GM19397 (cell line): ENCODE data around the gene NKAIN2.
"Not testable (repeated sequence)": the region's sequence is repeated elsewhere in the genome, so short reads cannot be mapped to it uniquely, and the experiment has no call there.

ENCODE experiments used
- ATAC-seq: cut with Tn5 transposase; IDR thresholded peaks from one replicate; pipeline ENCODE4 v1.9.1; 2021; ENCODE audit warnings: mild to moderate bottlenecking, moderate library complexity; ENCODE audit not compliant: unreplicated experiment

The NKAIN2 gene

GRCh38 chr6:123956492-123957139 lies 153.0 kb downstream of the NKAIN2 start:
- no peak for ATAC-seq

DNA sequence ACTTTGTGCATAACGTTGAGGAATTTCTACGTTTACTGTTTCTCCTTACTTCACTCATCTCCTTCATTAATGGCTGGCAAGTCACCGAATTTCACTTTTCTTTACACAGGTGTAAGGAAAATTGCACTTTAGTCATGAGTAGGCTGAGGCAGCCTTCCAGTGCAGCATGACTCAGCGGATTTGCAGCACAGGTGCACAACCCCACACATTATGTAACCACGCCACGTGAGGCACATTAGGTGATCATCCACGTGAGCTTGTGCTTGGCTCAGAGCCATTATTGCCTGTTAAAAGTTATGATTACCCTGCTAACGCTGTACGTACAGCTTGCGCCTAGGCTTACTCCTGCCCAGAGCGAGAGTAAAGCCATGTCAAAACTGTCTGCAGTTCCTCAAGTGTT lies 158.8 kb downstream of the NKAIN2 start:
- no peak for ATAC-seq

GRCh38 chr6:123965894-123966293 lies 162.2 kb downstream of the NKAIN2 start:
- no peak for ATAC-seq

DNA sequence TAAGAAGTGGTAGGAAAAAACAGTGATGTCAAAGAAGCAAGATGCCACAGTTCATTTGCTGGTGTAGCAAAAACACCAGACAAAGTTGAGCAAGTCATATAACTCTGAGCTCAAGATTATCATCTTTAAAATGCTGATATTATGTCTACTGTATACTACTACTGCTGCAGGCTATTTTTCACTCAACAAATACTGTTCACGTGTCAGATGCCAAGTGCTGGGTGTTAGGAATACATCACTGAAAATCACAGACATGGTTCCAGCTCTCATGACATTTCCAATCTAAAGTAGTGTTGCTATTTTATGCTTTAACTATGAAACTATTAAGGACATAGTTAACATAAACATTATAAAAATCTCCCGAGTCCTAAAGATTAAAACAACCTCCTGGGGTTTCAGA lies 163.0 kb downstream of the NKAIN2 start:
- ATAC-seq: no peak

DNA sequence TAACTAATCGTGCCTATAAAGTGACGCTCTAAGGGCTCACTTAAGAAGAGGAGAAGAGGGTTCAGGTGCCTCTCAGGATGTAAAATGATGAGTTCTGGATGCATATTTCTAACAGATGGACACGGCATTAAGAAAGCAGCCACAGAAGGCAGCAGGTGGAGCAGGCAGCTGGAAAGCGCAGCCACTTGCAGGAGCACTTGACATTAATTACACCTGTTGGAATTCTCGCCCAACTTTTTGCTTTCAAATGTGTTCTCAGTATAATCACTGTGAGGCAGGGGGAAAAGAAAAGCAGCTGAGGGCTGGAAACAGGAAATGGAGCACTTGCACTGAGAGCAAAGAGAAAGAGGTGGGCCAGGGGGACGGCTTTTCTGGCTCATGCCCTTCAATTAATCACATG lies 164.2 kb downstream of the NKAIN2 start:
- no peak for ATAC-seq

GRCh38 chr6:123972600-123973294 lies 169.1 kb downstream of the NKAIN2 start:
- no peak for ATAC-seq

DNA sequence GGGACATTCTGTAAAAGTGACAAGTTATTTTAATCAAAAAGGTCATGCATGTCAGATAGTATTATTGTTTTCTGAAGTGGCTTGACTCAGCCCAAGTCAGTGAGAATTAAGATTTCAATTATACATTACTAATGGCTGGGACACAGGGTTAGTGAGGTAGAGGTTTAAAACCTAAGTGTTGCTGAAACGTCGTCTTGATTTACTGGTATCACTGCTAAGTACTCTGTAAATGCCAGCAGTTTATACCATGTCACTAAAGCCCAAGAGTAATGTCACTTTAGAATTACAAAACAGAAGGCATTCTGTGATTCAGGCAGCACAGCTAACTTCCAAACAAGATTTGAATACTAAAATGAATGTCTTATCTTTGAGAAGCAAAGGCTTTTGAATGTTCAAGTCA lies 176.6 kb downstream of the NKAIN2 start:
- no peak for ATAC-seq

DNA sequence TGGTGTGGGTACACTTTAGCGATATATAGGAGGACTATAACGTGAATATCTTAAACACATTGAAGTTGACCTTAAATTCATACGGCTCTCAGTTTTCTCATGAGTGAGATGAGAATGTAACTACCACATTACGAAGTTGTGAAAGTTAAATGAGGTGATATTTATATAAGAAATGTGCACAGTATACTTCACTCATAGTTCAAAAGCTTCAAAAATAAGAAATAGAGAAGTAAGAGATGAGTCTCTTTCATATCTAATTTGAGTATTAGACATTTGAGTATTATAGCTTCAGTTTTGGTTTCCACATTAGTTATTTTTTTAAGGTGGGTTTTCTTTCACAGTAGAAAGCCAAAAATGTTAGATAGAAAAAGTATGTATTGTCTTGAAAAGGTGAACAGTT lies 183.3 kb downstream of the NKAIN2 start:
- ATAC-seq: no peak

DNA sequence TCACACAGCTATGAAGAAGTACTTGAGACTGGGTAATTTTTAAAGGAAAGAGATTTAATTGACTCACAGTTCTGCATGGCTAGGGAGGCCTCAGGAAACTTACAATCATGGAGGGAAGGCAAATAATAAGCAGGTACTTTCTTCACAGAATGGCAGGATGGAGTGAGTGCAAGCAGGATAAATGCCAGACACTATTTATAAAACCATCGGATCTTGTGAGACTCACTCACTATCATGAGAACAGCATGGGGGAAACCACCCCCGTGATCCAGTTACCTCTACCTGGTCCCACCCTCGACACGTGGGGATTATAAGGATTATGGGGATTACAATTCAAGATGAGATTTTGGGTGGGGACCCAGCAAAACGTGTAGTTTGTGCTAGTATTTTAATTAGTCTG lies 186.3 kb downstream of the NKAIN2 start:
- ATAC-seq: not testable (repeated sequence)

DNA sequence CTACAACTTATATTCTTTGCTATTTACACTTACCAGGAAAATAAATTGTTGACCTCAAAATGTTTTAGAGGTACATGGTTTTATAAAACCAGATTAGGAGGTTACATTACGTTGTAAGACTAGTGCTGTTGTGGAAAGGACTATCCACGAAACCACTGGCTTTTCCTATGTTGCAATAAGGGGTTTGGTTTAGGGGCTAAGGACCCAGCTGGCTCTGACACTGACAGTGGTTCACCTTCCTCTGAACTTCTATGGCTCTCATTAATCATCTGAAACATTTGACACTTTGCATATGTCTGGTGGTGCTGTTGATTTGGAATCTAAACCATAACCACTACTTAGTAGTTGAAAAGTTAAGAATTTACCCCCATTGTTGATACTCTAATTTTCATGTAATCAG lies 186.7 kb downstream of the NKAIN2 start:
- no peak for ATAC-seq

GRCh38 chr6:123994168-123994567 lies 190.5 kb downstream of the NKAIN2 start:
- no peak for ATAC-seq

DNA sequence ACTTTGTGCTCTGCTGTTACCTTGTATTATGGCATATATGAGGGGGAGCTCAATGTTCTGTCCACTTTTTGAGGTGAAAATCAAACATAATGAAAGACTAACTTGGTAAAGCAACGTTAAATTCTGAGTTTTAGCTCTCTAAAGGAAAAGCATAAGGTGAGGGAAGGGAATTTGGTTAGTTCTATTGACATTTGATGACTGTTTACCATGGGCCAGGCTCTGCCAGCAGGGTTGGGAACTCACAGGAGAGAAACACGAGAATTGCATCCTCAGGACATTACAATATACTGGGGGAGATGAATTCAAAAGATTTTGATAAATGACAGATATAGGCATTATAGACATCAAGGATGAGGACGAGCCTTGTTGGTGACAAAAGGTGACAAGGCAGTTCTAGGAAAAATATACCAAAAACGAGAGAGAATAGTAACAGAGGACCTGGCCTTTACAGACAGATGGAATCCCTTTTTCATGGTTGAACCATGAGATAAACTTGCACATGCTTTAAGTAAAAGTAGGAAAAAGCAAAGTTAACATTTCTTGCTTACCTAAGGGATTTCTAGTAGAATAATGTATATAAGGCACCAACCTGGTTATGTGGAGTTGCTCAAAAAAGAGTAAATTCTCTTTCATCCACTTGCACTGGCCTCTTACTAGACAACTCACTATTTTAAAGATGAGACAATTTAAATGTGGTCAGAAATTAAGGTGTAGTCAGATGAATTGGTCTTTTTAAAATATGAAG lies 191.4 kb downstream of the NKAIN2 start:
- ATAC-seq: no peak

DNA sequence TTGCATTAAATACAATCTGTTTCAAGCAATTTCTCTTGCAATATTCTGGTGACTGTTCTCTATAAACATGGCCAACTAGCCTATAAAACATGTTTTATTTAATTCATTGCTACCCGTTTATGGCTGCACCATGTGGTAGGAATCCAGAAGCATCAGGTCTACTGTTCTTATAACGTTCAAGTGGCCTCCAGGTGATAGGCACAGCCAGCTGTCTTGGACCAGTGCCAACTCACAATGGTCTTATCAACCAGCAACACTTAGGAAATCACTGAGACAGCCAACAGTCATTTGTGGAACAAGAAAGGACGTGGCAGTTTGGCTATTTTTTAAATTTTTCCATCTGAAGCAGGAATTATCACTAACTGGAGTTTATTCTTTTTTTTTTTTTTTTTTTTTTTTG lies 193.6 kb downstream of the NKAIN2 start:
- ATAC-seq: no peak

- no peak for ATAC-seq
Observed at GRCh38 chr6:124002377-124003081, 198.9 kb downstream of the NKAIN2 start.

DNA sequence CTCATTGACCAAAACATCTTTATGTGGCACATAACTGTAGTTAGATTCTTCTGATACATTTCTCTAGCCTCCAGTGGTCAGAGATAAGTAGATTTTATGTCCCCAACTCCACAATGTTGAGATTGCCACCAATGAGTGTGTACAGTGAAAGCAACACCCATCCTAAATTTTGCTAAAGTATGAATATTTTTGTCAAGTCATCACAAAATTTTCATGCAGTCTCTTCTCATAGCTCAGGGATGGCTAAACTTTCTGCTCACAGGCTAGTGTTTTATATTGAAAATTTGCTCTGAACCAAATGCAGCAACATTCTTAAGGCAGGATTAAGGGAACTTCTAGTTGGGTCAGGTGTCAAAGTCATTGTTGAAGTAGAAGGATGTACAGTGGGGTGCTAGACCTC lies 203.6 kb downstream of the NKAIN2 start:
- no peak for ATAC-seq

DNA sequence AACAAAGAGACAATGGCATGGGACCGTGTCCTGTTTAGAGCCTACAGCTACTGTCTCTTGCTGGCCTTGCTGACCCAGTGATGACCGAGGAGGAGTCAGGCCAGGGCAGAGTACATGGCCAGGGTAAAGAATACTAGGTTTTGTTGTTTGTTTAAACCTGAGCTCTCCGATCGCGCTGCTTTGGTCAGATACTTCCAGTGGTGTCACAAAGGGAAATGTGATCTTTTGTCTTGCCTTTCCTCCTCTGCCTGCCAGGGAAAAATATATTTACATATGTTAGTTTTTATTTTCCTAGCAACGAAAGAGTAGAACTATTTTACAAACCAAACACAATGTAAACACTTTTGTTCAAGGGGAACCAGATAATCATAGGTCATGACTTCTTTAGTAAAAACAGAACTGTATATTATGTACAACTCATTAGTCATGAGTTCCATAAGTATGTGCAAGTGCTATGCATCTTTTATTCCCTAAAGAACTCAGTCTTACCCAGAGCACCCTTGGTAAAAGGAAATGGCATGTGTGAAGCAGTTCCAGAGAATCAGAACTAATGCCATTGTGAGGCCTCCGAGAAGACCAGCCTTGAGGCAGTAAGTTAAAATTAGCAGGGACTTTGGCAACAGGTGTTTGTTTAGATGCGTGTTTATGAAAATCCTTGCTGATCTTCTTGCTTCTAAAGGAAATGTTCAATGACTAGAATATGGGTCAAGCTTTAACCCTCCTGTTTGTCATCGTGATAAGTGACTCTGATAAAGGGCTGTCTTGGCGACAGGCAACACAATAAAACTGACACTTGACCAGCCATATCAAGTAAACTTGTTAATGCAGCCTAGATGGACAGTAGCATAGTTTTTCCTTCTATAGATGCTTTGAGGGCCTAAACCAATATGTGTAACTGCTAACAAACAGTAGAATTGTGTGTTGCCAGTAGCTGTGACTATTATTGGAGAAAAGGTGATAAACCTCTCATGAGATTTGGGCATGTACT lies 204.6 kb downstream of the NKAIN2 start:
- ATAC-seq: no peak

DNA sequence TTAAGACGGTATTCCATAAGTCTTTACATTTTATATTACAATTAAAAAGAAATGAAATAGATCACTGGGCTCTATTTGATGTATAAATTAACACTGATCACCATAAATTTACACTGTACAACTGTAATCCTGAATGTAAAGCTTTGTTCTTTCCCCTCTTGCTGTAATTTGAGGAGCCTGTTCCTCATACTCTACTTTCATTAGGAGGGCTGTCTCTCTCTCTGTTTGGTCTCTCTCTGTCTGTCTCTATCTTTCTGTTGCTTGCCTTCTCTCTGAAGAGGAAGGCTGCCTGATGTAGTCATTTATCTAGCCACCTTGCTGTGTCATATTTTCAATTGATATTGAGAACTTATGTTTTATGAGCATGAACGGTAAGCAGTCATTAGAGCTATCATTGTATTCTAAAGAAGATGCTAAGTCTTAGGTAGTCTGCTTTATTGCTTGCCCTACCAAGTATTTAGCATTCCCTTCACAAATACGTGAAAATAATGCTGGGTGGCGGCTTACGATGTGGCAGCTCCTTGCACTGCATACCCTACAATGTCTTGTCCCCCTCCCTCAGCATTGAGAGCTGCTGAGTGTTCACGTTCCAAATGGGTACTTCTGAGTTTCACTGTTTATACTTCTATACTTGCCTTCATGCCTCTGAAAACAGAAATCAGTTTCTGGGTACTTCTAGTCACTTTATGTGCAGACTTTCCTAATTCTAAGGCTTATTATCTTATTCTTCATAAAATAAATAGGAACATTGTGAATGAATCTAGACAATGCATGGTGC lies 205.5 kb downstream of the NKAIN2 start:
- ATAC-seq: no peak

GRCh38 chr6:124010574-124010973 lies 206.9 kb downstream of the NKAIN2 start:
- no peak for ATAC-seq

DNA sequence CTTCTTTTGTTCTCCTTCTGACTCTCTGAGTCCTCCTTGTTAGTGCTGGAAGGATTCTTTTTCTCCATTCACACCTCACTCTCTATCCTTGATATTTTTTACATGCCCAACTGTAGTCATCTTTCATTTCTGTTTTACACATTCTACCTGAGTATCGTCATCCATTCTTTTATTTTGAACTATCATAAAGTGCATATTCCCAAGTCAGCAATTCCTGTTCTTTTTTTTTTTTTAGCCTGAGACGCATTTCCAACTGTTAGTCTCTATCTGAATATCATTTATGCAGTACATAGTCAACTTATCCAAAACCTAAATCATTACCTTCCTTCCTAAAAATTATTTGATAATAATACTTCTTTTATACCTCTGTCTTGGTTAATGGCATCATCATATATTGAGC lies 207.5 kb downstream of the NKAIN2 start:
- no peak for ATAC-seq

GRCh38 chr6:124022051-124022450 lies 218.4 kb downstream of the NKAIN2 start:
- ATAC-seq: not testable (repeated sequence)
